SHP77 (cell line): ENCODE data around the gene CAB39.
"Not testable (repeated sequence)": the region's sequence is repeated elsewhere in the genome, so short reads cannot be mapped to it uniquely, and the experiment has no call there.

Experiments
- DNase-seq, 2 experiments: peaks; one replicate each; lab custom pipeline; 2025; lab: John Stamatoyannopoulos, UW

CAB39 gene

DNA sequence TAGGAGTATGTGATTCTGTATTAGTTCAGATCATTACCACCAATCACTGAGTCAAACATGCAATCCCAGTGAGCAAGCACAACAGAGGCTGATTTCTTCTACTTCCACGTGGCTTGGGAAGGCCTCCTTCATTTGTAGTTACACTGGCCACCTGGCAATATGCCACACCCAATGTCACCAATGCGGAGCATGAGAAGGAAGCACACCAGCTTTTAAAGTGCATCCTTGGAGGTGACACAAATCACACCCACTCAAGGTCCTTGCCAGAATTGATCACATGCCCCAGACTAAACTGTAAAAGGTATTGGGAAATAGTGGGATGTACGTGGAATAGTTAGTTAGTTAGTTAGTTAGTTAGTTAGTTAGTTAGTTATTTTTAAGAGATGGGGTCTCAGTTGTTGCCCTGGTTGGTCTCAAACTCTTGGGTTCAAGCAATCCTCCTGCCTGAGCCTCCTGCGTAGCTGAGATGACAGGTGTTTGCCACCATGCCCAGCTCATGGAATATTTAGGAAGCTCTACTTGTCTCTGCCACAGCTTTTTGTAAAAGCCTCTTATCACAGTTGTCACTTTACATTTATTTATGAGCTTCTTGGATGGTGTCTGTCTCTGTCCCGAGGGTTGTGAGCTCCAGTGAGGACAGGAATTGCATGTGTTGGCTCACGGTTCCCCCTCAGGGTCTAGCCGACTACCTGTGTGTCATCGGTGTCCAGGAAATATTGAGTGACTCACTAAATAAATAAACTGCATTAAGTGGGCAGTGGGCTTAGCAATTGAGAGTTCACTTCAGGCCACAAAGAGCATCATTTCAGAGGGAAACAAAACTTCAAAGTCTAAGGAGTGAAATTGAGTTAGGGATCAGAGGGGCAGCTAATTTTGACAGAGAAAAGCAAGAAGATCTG lies 28.1 kb upstream of the CAB39 start:
- peak; percentile 34 to 51 for DNase-seq

DNA sequence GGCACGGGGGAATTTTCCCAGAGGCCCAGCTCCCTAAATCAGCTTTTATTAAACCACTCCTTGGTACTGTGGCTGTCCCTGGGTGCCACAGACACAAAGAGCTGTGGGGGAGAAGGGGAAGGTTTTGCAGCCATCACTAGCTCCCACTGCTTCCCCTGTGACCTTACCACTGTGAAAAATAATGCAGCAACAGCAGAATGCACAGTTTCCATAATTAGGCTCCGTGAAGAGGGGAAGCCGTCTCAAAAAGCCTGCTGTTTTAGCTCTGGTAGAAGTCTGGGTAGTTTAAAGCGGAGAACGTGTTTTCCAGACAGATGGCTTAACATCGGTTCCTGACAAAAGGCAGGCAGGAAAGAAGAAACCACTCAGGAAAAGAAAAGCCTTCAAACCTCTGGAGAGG lies 27.5 kb upstream of the CAB39 start:
- no peak for DNase-seq

DNA sequence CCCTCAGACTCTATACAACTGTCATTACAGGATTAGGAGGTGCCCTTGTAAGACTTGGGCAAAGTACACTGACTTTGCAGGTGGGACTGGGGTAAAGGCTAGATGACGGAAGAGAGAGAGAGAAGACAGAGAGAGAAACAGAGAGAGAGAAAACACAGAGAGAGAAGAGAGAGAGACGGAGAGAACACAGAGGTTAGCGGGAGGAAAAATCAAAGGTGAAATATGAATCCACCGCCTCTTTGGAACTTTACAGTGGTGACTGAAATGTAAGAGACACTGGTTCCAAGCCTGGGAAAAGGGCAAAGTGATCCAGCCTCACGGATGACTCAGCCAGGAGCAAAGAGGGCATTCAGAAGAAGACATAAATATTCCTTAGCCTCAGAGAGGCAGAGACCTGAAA lies 25.1 kb upstream of the CAB39 start:
- DNase-seq: no peak

DNA sequence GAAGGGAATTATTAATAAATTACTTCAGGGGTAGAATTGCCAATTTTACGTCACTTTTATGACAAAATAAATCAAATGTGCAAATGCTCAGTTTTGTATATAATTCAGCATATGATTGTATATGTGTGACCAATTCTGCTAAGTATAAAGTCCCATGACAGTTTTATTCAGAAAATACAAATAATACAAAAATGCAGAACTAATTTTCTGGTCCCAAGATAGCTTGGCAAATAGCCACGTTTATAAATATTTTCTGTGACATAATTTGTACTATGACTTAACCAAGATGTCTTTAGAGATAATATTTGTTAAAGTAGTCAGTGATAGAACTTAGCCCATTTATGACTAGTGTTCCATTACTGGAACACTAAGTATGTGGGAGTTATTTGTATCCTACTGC lies 24.2 kb upstream of the CAB39 start:
- no peak for DNase-seq

DNA sequence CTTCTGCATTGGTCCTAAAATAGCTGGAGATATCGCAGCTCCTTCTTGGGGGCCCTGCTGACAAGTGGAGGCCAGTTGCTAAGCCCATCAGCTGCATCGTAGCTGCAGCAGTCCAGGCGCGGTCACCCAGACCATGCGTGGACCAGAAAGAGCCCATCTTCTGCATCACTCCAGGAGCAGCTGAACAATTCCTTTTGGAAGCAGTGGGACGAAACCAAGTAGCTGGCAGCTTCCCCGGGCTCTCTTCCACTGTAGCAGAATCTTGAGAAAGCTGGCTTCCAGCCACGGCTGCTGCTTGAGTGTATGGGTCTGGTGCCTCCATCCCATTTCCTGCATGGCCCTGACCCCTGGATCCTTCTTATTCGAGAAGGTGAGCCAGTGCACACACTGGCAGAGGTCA lies 22.2 kb upstream of the CAB39 start:
- DNase-seq: no peak

DNA sequence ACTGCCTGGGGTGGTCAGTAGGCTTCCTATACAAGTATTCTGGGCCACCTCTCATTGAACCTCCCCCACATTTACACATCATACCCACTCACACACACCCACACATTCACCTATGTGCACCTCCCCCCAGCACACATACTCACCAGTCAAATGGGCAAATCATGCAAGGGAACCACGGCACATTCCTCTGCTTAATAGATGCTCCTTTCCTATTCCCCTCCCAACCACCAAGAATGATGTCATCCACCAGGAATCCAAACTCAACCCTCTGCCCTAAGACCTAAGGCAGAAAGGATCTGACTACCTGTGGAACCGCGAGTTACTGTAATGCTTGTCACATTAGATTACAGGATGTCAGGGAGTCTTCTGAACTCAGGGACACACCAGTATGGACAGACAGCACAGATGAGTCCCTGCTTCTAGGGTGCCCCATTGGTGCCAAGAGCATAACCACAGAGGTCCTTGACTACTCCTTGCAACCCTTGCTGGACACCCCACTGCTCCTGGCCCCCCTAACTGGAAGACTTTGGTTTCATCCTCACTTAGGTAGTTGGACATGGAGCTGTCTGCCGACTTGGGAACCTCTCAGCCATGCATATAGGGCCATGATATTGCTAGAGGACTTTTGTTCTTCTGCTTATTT lies 21.5 kb upstream of the CAB39 start:
- DNase-seq: no peak

DNA sequence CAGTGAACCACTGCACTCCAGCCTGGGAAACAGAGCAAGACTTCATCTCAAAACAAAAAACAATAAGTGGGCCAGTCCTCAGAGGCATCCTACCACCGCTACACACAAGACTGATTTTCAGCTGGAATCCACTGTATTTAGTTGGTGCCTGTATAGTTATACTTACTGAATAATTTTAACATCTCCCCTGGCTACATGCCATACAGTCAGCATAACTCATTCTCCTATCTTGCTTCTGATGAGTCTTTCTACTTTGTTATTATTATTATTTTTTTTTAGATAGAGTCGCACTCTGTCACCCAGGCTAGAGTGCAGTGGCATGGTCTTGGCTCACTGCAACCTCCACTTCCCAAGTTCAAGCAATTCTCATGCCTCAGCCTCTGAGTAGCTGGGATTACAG lies 19.9 kb upstream of the CAB39 start:
- no peak for DNase-seq

DNA sequence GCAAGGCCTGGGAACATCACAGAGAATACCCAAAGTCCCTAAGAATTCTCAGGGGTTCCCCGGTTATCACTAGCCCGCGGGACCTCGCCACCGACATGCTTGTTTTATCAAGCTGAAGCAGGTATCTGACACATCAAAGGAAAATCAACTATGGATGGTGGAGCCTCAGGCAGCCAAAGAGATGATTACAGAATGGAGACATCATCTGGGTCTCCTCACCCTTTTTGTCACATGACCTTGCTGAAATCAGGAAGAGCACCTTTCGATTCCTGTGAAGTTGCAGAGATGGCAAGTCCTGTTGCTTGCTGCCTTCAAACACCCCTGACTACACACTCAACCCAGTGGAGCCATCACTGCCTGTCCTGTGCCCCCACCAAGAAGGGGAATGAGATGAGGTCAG lies 19.2 kb upstream of the CAB39 start:
- DNase-seq: no peak

DNA sequence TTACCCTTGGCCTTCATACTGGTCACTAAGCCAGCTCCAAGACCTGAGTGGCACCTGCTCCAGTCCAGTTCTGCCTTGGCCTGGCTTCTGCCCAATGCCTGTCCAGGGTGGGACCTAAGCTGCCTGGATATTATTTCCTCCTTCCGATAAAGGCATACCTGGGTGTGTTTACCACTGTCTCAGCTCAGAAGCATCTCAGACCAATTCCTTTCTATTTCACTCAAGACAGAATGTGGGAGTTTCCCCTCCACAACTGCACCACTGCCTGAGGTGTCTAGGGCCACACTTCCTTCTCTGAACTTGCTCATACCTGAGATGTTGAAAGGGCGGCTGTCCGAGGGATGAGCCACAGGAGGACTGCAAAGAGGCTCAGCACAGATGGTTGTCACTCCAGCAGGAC lies 18.4 kb upstream of the CAB39 start:
- DNase-seq: no peak

DNA sequence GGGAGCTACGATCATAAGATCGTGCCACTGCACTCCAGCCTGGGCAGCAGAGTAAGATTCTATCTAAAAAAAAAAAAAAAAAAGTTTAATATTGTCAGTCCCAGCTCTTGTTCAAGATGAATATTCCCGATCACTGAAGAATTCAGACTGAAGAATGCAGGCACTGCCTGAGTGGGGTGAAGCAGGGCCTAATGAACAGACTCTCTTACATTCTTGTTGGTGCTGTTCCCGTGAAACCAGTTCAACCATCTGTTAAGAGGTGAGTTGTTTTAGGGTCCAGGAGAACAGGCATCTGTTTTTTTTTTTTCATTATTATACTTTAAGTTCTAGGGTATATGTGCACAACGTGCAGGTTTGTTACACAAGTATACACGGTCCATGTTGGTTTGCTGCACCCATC lies 17.1 kb upstream of the CAB39 start:
- DNase-seq: no peak

DNA sequence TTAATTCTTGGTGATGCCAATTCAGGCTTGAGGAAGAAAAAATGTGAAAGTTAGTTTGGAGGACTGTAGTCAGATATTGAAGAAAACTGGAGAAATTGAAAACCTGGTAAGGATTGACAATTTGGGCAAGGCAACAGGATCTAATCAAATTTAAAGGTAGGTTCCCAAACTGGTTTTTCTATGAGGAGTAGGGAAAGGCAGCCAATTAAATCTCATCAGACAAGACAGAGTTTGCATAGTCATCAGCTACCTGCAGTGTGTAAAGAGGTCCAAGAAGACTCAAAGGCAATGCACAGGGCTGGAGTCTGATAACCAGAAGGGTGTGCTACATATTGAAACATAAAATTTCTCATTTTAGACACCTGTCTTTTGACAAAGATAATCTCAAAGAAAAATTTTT lies 16.0 kb upstream of the CAB39 start:
- no peak for DNase-seq

DNA sequence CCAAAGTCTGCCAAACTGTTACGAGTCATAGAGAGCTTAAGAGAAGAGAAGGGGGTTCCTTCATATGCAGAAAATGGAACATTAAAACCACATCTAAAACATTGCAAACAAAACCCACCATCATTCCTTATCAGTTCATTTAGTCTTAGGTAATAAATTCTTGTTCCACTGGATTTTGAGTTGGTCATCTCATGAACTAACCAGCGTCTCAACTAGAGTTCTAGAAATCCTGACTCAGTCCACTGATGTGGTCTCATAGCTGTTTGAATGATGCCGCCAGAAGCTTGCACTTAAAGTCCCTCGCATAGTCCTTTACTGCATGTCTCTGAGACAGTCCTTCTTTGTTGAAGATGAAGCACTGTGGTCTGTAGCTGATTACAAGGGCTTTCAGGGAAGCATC lies 15.0 kb upstream of the CAB39 start:
- DNase-seq: no peak

DNA sequence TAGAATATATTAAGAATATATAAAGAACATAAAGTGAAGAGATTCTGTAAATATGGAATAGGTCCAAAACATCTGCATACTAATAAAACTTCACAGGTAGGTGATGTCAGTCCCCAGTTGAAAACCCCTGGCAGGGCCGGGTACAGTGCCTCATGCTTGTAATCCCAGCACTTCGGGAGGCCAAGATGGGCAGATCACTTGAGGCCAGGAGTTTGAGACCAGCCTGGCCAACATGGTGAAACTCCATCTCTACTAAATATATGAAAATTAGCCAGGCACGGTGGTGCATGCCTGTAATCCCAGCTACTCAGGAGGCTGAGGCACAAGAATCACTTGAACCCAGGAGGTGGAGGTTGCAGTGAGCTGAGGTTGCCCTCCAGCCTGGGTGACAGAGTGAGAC lies 13.9 kb upstream of the CAB39 start:
- not testable (repeated sequence) for DNase-seq

DNA sequence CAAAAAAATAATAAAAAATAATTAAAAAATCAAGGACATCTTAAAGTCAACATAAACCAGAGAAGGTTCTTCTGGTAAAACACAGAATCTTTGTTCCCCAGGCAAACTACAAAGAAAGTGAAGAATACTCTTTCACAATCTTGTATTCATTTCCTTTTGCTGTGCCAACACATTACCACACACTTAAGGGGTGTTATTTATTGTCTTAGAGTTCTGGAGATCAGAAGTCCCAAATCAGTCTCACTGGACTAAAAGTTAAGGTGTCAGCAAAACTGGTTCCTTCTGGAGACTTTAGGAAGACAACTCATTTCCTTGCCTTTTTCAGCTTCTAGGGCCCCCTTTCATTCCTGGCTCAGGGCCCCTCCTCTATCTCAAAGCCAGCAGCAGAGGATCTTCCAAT lies 12.2 kb upstream of the CAB39 start:
- DNase-seq: no peak

DNA sequence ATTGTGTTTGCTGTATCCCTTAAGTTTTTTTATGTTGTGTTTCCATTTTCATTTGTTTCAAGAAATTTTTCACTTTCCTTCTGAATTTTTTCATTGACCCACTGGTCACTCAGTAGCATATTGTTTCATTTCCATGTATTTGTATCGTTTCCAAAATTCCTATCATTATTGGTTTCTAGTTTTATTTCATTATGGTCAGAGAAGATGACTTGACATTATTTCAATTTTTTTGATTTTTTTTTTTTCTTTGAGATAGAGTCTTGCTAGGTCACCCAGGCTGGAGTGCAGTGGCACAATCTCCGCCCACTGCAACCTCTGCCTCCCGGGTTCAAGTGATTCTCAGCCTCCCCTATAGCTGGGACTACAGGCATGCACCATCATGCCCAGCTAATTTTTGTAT lies 11.3 kb upstream of the CAB39 start:
- no peak for DNase-seq

DNA sequence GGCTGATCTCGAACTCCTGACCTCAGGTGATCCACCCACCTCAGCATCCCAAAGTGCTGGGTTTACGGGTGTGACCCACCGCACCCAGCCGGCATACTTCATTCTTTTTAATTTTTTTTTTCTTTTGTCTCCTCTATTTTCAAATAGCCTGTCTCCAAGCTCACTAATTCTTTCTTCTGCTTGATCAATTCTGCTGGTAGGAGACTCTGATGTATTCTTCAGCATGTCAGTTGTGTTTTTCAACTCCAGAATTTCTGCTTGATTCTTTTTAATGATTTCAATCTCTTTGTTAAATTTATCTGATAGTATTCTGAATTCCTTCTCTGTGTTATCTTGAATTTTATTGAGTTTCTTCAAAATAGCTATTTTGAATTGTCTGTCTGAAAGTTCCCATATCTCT lies 10.2 kb upstream of the CAB39 start:
- not testable (repeated sequence) for DNase-seq

DNA sequence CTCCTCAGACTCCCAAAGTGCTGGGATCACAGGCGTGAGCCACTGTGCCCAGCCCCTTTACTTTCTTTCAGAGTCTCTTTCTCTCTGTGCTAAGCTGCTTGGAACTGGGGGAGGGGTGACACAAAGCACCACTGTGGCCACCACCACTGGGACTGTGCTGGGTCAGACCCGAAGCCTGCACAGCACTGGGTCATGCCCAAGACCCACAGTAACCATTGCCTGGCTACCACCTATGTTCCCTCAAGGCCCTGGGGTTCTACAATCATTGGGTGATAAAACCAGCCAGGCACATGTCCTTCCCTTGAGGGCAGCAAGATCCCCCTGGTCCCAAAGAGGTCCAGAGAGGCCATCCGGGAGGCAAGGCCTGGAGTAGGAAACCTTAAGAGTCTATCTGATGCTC lies 9.1 kb upstream of the CAB39 start:
- no peak for DNase-seq

DNA sequence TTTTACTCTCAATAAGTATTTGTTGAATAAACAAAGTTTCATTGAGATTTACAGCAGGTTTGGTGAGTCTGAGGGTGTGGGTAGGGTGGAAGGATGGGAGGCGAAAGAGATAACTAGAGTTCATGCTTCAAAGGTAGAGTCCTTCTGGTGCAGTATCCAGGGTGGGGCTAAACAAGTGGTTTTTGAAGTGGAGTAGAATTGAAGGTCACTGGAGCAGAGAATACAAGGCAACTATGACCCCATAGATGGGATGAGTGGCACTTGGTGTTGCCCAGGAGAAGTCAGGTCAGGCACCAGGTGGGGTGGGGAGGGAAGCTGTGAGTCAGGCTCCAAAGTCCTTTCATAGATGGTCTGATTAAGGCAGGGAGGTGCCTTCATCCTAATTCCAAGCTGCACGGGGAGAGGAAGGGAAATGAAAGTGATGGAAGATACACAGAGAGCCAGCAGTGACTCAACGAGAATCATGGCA lies 6.6 kb upstream of the CAB39 start:
- no peak for DNase-seq

DNA sequence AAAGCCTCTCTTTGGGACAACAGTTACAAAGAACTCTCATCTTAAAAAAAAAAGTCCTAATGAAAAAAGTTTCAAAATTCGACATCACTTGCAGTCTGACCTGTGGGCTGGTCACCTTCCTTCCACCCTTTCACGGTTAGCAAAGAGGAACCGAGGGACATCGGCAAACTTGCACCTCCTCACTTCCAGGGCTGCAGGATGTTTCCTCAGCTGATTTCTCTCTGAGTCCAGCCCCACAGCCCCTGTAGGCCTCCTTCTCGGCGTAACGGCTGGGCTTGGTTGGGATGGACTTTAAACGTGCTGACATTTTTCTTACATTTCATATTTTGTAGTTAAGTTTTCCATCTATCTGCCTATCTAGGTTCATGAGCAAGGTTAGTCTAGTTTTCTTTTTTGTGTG lies 5.7 kb upstream of the CAB39 start:
- no peak for DNase-seq

DNA sequence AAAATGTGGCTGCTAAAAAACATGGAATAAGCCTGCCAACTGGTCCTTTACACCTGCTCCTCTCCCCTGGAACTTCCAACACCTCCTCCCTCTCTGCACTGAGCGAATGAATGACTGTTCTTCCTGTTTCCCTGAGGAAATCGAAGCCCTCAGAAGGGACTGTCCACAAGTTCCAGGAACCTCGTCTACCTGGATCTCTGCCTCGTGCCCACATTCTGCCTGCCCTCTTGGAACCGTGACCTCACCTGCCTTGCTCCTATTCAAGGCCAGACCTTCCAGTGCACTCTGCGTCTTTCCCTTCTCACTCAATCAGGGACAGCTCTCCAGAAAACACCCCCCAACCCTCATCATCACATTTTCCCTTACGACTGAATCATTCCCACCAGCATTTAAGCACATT lies 4.4 kb upstream of the CAB39 start:
- no peak for DNase-seq

DNA sequence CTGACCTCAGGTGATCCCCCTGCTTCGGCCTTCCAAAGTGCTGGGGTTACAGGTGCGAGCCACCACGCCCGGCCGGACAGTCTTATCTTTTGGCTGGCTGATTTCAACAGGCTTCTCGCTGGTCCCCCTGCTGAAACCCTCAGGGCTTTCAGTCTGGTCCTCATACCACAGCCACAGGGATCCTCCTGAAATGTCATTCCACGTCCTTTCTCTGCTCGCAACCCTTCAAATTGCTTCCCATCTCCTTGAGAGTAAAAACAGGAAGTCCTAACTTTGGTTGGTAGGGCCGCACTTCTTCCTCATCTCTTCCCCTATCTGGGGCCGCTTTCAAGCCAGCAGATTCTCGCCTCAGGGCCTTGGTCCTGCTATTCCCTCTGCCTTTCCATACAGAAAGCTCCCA lies 1.4 kb upstream of the CAB39 start:
- DNase-seq: no peak

DNA sequence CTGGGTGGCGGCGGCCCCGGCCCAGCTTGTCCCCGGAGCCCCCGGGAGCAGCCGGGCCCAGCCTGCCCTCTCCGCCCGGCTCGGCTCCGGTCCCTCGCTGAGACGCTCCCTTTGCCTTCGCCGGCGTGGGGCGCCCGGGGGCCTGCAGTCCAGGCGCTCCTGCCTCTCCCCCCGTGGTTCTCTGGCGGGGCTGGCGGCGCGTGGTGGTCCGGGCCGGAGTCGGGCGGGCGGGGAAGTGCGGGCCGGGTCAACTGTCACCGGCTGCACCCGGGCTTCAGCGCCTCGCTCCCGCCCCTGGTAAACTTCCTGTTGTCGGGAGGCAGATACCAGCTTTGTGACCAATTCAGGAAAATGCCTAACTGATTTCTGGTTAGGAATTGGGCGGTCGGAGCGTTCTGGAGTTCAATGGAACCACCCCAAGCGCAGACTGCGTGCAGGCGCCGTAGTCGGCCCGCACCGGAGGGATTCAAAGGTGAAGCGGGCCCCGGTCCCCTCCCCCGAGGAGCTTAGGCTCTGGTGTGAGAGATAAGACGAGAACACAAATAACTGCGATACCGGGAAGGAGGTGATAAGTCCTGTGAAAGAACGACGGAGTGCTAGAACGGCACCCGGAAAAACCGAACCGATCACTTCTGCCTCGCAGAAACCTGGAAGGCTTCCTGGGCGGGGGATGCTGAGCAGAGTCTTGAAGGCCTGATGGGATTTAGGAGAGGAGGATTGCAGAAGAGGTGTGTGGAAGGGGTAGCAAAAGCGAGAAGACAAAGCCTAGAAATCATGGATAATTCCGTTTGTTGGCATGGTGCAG lies 891 bp downstream of the CAB39 start:
- peak in 1 of 2 experiments; percentile 9 for DNase-seq

DNA sequence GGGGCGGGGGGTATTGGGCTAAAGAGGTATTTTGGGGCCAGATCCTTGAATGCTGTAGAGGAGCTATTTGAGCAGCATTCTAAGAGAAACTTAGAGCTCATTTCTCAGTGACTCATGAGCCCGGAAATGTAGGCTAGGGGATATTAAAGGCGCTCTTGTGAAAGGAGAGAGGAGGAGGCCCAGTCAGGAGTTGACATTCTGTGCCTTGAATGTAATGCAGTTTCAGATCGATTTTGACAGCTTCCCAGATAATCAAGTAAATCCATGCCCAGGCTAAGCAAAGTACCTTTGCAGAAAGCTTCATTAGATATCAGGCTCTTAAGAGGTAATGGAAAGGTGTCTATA lies 1.5 kb downstream of the CAB39 start:
- no peak for DNase-seq
